B cell (primary cell): ENCODE measurements around the gene IBA57. TPM values are rescaled to one million over a fixed set of nuclear protein-coding genes. Genes with fewer than 3 reads are reported as not detected.

Experiments used
- ATAC-seq: fragments of 200-7000 bp; cut with Tn5 transposase; one replicate; pipeline ENCODE4 v1.10.0; 2021; ENCODE audit warnings: low read depth, mild to moderate bottlenecking, moderate number of reproducible peaks, moderate library complexity
- CTCF ChIA-PET: fragments of 350-600 bp; sonication (Branson Sonifier 250); formaldehyde crosslinking; loops from one replicate; lab custom pipeline; 2021; ENCODE audit warnings: antibody characterized with exemption, inconsistent platforms; lab: Charles Lee
- POLR2A ChIA-PET: fragments of 350-600 bp; sonication (Branson Sonifier 250); formaldehyde crosslinking; loops from one replicate; lab custom pipeline; 2021; ENCODE audit warnings: antibody characterized with exemption; lab: Charles Lee
- DNase-seq: peaks from one replicate; pipeline ENCODE4 v3.0.0; 2013
- H2AFZ ChIP-seq: 2 replicates; pipeline ENCODE4 v1.6.1; 2012; ENCODE audit warnings: mild to moderate bottlenecking, low read depth, low read length; ENCODE audit not compliant: insufficient read depth, poor library complexity, severe bottlenecking
- H3K27ac ChIP-seq, 2 donors: 1 replicate in 1 of 2; 2 replicates in 1 of 2; pipeline ENCODE4 v1.5.1; 2012 to 2013; ENCODE audit warnings: low read length in 2 of 2, mild to moderate bottlenecking in 2 of 2, moderate library complexity in 1 of 2
- H3K27me3 ChIP-seq, 4 experiments: fragments of 200-600 bp in 1 of 4; sonication (generic) in 1 of 4; replicated peaks in 1 of 4; 1 replicate in 2 of 4; 2 replicates in 2 of 4; pipeline versions ENCODE4 v1.6.1 to v1.7.0; 2013 to 2016; ENCODE audit warnings: low read length in 3 of 4, mild to moderate bottlenecking in 2 of 4, mixed read lengths in 1 of 4, moderate library complexity in 1 of 4; ENCODE audit not compliant: insufficient read depth in 4 of 4, control insufficient read depth in 3 of 4; ENCODE audit errors: control extremely low read depth in 1 of 4
- H3K36me3 ChIP-seq, 2 experiments: replicated peaks in 1 of 2; 1 replicate in 1 of 2; 2 replicates in 1 of 2; pipeline versions ENCODE4 v1.6.1 to v1.7.1; 2013; ENCODE audit warnings: low read length in 1 of 2; ENCODE audit not compliant: insufficient read depth in 2 of 2, control insufficient read depth in 1 of 2; ENCODE audit errors: control extremely low read depth in 1 of 2, extremely low read depth in 1 of 2
- H3K4me1 ChIP-seq, 2 donors: fragments of 200-600 bp in 1 of 2; sonication (generic) in 1 of 2; 1 replicate in 1 of 2; 2 replicates in 1 of 2; pipeline versions ENCODE4 v1.5.1 to v1.6.1; 2013 to 2017; ENCODE audit warnings: low read length in 2 of 2; ENCODE audit not compliant: control insufficient read depth in 2 of 2, insufficient read depth in 2 of 2
- H3K4me2 ChIP-seq: replicated peaks from 2 replicates; pipeline ENCODE3; 2012; ENCODE audit warnings: mild to moderate bottlenecking, low read depth, low read length; ENCODE audit not compliant: poor library complexity, severe bottlenecking
- H3K4me3 ChIP-seq, 5 experiments: fragments of 200-600 bp in 1 of 5; sonication (generic) in 1 of 5; 1 replicate in 3 of 5; 2 replicates in 2 of 5; pipeline versions ENCODE4 v1.5.1 to v1.7.0; 2011 to 2016; ENCODE audit warnings: low read length in 4 of 5, mild to moderate bottlenecking in 4 of 5, low read depth in 2 of 5, control low read depth in 1 of 5, moderate library complexity in 1 of 5; ENCODE audit not compliant: insufficient read depth in 1 of 5; ENCODE audit errors: control extremely low read depth in 1 of 5, extremely low read depth in 1 of 5
- H3K79me2 ChIP-seq: fragments of 200-600 bp; sonication (generic); one replicate; pipeline ENCODE4 v1.6.0; 2016; ENCODE audit warnings: low read length; ENCODE audit not compliant: control insufficient read depth, insufficient read depth
- H3K9ac ChIP-seq: fragments of 200-600 bp; sonication (generic); 2 replicates; pipeline ENCODE4 v1.6.1; 2017; ENCODE audit warnings: mild to moderate bottlenecking, low read length, moderate library complexity
- H3K9me3 ChIP-seq, 3 donors: one replicate each; pipeline versions ENCODE4 v1.6.1 to v1.7.1; 2013; ENCODE audit warnings: low read length in 2 of 3; ENCODE audit not compliant: control insufficient read depth in 2 of 3, insufficient read depth in 1 of 3; ENCODE audit errors: control extremely low read depth in 1 of 3
- H4K20me1 ChIP-seq: 2 replicates; pipeline ENCODE4 v1.6.0; 2012; ENCODE audit warnings: mild to moderate bottlenecking, low read length; ENCODE audit not compliant: insufficient read depth, control insufficient read depth, poor library complexity, severe bottlenecking
- H3K27ac Mint-ChIP-seq: one replicate; pipeline ENCODE4 v1.8.0; 2021; ENCODE audit warnings: mixed read lengths
- H3K27me3 Mint-ChIP-seq: one replicate; pipeline ENCODE4 v1.8.0; 2021; ENCODE audit warnings: mixed read lengths
- H3K4me1 Mint-ChIP-seq: one replicate; pipeline ENCODE4 v1.8.0; 2021; ENCODE audit warnings: mixed read lengths
- H3K4me3 Mint-ChIP-seq: one replicate; pipeline ENCODE4 v1.8.0; 2021; ENCODE audit warnings: mixed read lengths
- H3K9me3 Mint-ChIP-seq: one replicate; pipeline ENCODE4 v1.8.0; 2022; ENCODE audit warnings: mixed read lengths; ENCODE audit not compliant: insufficient read depth
- EZH2 ChIP-seq: IDR thresholded peaks from 2 replicates; pipeline ENCODE4 v1.6.1; 2012; ENCODE audit warnings: borderline replicate concordance, low read depth, mild to moderate bottlenecking, moderate library complexity, low read length; ENCODE audit not compliant: insufficient read depth, poor library complexity, severe bottlenecking
- WGBS: methylation state at CpG from one replicate; pipeline ENCODE4 v1.1.5; 2013; ENCODE audit warnings: missing lambda C conversion rate; ENCODE audit not compliant: insufficient coverage; 5-methylcytosine and 5-hydroxymethylcytosine counted together
- intact Hi-C: fragments of 100-400 bp; cut with micrococcal nuclease; formaldehyde crosslinking; loops from one replicate; pipeline ENCODE4 v1.10.0; 2022
- polyA plus RNA-seq: library from polyadenylated mRNA; depleted of rRNA; stranded (reverse); fragments of >200 nt; gene quantifications from 2 replicates; pipeline ENCODE4 v1.2.3, GENCODE V29; 2012
- total RNA-seq, 2 donors: library from RNA; stranded (reverse); fragments of 120-200 nt in 1 of 2; gene quantifications; 1 replicate in 1 of 2; 2 replicates in 1 of 2; pipeline versions ENCODE4 v1.2.3 to v1.2.4, GENCODE V29; 2013 to 2022
- TF ChIP-seq, protein P1 (sequence below): fragments of 200-600 bp; IDR thresholded peaks from one replicate; pipeline ENCODE4 v1.8.0; 2022; ENCODE audit warnings: antibody characterized with exemption, mild to moderate bottlenecking

Gene IBA57
- total and polyA plus RNA-seq, 2 donors (not counting 1 experiment from before 2014, with no cell fraction given), result 5.2 to 12.8 TPM

DNA sequence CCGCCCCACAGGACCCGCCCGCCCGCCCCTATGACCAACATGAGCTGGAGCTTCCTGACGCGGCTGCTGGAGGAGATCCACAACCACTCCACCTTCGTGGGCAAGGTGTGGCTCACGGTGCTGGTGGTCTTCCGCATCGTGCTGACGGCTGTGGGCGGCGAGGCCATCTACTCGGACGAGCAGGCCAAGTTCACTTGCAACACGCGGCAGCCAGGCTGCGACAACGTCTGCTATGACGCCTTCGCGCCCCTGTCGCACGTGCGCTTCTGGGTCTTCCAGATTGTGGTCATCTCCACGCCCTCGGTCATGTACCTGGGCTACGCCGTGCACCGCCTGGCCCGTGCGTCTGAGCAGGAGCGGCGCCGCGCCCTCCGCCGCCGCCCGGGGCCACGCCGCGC lies 7.9 kb upstream of the IBA57 start:
- POLR2A ChIA-PET, result no interaction called here
- WGBS, result 91% methylated on average over 41 of the region's 43 CpGs
- Histone ChIP-seq H3K27me3 (peaks cover 0 to 23% (median 0%) of the 10 kb centered on the region in 4 experiments), H3K9me3 (peaks cover 0 to 2% (median 0%) of the 10 kb centered on the region in 3 donors), H3K4me2 (no peak overlapping the region), H3K36me3 (no peaks in the 10 kb centered on the region), H3K4me1 (peaks cover 0 to 9% of the 10 kb centered on the region in 2 donors), H4K20me1 (no peaks in the 10 kb centered on the region), H3K79me2 (no peaks in the 10 kb centered on the region), H3K4me3 (no peak overlapping the region), H2AFZ (no peak overlapping the region), H3K27ac (no peak overlapping the region), H3K9ac (no peak overlapping the region)
- ATAC-seq (no peak), DNase-seq (no peak)
- no peak for TF ChIP-seq EZH2
- TF ChIP-seq, protein P1, sequence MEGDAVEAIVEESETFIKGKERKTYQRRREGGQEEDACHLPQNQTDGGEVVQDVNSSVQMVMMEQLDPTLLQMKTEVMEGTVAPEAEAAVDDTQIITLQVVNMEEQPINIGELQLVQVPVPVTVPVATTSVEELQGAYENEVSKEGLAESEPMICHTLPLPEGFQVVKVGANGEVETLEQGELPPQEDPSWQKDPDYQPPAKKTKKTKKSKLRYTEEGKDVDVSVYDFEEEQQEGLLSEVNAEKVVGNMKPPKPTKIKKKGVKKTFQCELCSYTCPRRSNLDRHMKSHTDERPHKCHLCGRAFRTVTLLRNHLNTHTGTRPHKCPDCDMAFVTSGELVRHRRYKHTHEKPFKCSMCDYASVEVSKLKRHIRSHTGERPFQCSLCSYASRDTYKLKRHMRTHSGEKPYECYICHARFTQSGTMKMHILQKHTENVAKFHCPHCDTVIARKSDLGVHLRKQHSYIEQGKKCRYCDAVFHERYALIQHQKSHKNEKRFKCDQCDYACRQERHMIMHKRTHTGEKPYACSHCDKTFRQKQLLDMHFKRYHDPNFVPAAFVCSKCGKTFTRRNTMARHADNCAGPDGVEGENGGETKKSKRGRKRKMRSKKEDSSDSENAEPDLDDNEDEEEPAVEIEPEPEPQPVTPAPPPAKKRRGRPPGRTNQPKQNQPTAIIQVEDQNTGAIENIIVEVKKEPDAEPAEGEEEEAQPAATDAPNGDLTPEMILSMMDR, result no peak
- H3K4me3 Mint-ChIP-seq, result no peak overlapping the region
- H3K27ac Mint-ChIP-seq, result no peak overlapping the region
- intact Hi-C loops, result no loop called here
- CTCF ChIA-PET, result no interaction called here
- peaks cover 3% of the 10 kb centered on the region for H3K27me3 Mint-ChIP-seq
- H3K9me3 Mint-ChIP-seq, result no peaks in the 10 kb centered on the region
- H3K4me1 Mint-ChIP-seq, result no peaks in the 10 kb centered on the region

DNA sequence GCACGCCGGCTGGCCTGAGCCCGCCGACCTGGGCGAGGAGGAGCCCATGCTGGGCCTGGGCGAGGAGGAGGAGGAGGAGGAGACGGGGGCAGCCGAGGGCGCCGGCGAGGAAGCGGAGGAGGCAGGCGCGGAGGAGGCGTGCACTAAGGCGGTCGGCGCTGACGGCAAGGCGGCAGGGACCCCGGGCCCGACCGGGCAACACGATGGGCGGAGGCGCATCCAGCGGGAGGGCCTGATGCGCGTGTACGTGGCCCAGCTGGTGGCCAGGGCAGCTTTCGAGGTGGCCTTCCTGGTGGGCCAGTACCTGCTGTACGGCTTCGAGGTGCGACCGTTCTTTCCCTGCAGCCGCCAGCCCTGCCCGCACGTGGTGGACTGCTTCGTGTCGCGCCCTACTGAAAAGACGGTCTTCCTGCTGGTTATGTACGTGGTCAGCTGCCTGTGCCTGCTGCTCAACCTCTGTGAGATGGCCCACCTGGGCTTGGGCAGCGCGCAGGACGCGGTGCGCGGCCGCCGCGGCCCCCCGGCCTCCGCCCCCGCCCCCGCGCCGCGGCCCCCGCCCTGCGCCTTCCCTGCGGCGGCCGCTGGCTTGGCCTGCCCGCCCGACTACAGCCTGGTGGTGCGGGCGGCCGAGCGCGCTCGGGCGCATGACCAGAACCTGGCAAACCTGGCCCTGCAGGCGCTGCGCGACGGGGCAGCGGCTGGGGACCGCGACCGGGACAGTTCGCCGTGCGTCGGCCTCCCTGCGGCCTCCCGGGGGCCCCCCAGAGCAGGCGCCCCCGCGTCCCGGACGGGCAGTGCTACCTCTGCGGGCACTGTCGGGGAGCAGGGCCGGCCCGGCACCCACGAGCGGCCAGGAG lies 7.2 kb upstream of the IBA57 start:
- Mint-ChIP-seq H3K27ac (no peak overlapping the region), H3K9me3 (no peaks in the 10 kb centered on the region), H3K27me3 (peaks cover 3% of the 10 kb centered on the region), H3K4me1 (no peaks in the 10 kb centered on the region), H3K4me3 (no peak overlapping the region)
- DNase-seq (no peak), ATAC-seq (no peak)
- ChIA-PET POLR2A (interaction anchor here (0.6 kb wide), 1 partner anchor 330 kb away, joined by 7 read pairs; no protein-coding TSS in a partner anchor), CTCF (interaction anchor here (0.9 kb wide), 1 partner anchor 28 kb away, joined by 3 read pairs; no protein-coding TSS in a partner anchor)
- Histone ChIP-seq H3K27me3 (peaks cover 0 to 23% (median 0%) of the 10 kb centered on the region in 4 experiments), H3K4me3 (no peak overlapping the region), H3K4me1 (peaks cover 0 to 9% of the 10 kb centered on the region in 2 donors), H3K9ac (no peak overlapping the region), H3K4me2 (no peak overlapping the region), H4K20me1 (no peaks in the 10 kb centered on the region), H3K36me3 (no peaks in the 10 kb centered on the region), H3K9me3 (peaks cover 0 to 2% (median 0%) of the 10 kb centered on the region in 3 donors), H3K79me2 (peaks cover 4% of the 10 kb centered on the region), H2AFZ (no peak overlapping the region), H3K27ac (no peak overlapping the region)
- WGBS, result 97% methylated on average over 88 of the region's 98 CpGs
- TF ChIP-seq, protein P1, result no peak
- no peak for TF ChIP-seq EZH2
- intact Hi-C loops, result no loop called here
